Neural cell (in vitro differentiated cells): ENCODE measurements around the gene KDM4D. TPM values are rescaled to one million over a fixed set of nuclear protein-coding genes. Genes with fewer than 3 reads are reported as not detected.

Experiments used
- H2AFZ ChIP-seq: fragments of 200-600, 300-800 bp; sonication (generic), shearing (Covaris generic); 2 replicates; pipeline ENCODE4 v1.6.0; 2014; ENCODE audit warnings: low read depth, mild to moderate bottlenecking, antibody characterized with exemption, low read length, moderate library complexity
- H3F3A ChIP-seq: fragments of 200-600 bp; shearing (Covaris generic); 2 replicates; pipeline ENCODE4 v1.6.1; 2016; ENCODE audit warnings: mild to moderate bottlenecking, moderate library complexity, mixed read lengths, antibody characterized with exemption, low read length; ENCODE audit not compliant: insufficient read depth, poor library complexity, severe bottlenecking
- H3K27ac ChIP-seq: fragments of 200-600, 300-800 bp; sonication (generic), shearing (Covaris generic); 2 replicates; pipeline ENCODE4 v1.5.1; 2014; ENCODE audit warnings: mild to moderate bottlenecking, low read length, moderate library complexity
- H3K27me3 ChIP-seq: fragments of 300-800, 200-600 bp; sonication (generic), shearing (Covaris generic); 2 replicates; pipeline ENCODE4 v1.6.0; 2014; ENCODE audit warnings: mild to moderate bottlenecking, low read depth, low read length, moderate library complexity; ENCODE audit not compliant: insufficient read depth
- H3K36me3 ChIP-seq: fragments of 300-800, 200-600 bp; sonication (generic), shearing (Covaris generic); 2 replicates; pipeline ENCODE4 v1.5.1; 2014; ENCODE audit warnings: mild to moderate bottlenecking, antibody characterized with exemption, low read length, moderate library complexity; ENCODE audit not compliant: insufficient read depth
- H3K4me2 ChIP-seq: fragments of 300-800, 200-600 bp; sonication (generic), shearing (Covaris generic); 2 replicates; pipeline ENCODE4 v1.6.0; 2014; ENCODE audit warnings: mild to moderate bottlenecking, low read length
- H3K4me3 ChIP-seq: fragments of 300-800, 200-600 bp; sonication (generic), shearing (Covaris generic); 2 replicates; pipeline ENCODE4 v1.5.1; 2014; ENCODE audit warnings: mild to moderate bottlenecking, low read length, moderate library complexity
- H3K79me2 ChIP-seq: fragments of 200-600 bp; shearing (Covaris generic); replicated peaks from 2 replicates; pipeline ENCODE4 v1.6.0; 2014; ENCODE audit warnings: mild to moderate bottlenecking, low read length, moderate library complexity; ENCODE audit not compliant: insufficient read depth
- H3K9ac ChIP-seq: fragments of 300-800, 200-600 bp; sonication (generic), shearing (Covaris generic); 2 replicates; pipeline ENCODE4 v1.6.1; 2016; ENCODE audit warnings: mild to moderate bottlenecking, low read length, mixed read lengths
- H3K9me2 ChIP-seq: fragments of 200-600 bp; shearing (Covaris generic); 2 replicates; pipeline ENCODE4 v1.6.1; 2016; ENCODE audit warnings: mild to moderate bottlenecking, low read length, mixed read lengths; ENCODE audit not compliant: insufficient read depth
- H3K9me3 ChIP-seq: fragments of 200-600, 300-800 bp; sonication (generic), shearing (Covaris generic); 2 replicates; pipeline ENCODE4 v1.6.1; 2016; ENCODE audit warnings: mild to moderate bottlenecking, mixed run types, low read length, moderate library complexity, mixed read lengths
- H4K20me1 ChIP-seq: fragments of 200-600 bp; shearing (Covaris generic); 2 replicates; pipeline ENCODE4 v1.6.1; 2016; ENCODE audit warnings: mild to moderate bottlenecking, mixed run types; ENCODE audit not compliant: insufficient read depth
- CTCF ChIP-seq: fragments of 450-650 bp; IDR thresholded peaks from 2 replicates; pipeline ENCODE4 v1.5.1; 2014; ENCODE audit warnings: antibody characterized with exemption, mild to moderate bottlenecking, moderate library complexity; ENCODE audit not compliant: poor library complexity, severe bottlenecking
- EP300 ChIP-seq: fragments of 450-650 bp; conservative IDR thresholded peaks from 2 replicates; pipeline ENCODE4 v1.6.1; 2014; ENCODE audit warnings: antibody characterized with exemption, mild to moderate bottlenecking, moderate library complexity; ENCODE audit not compliant: poor library complexity, severe bottlenecking
- EZH2 ChIP-seq: fragments of 200-600, 300-800 bp; shearing (Covaris generic), sonication (generic); IDR thresholded peaks from 2 replicates; pipeline ENCODE4 v1.6.1; 2014; ENCODE audit warnings: antibody characterized with exemption, low read length, borderline replicate concordance, mild to moderate bottlenecking; ENCODE audit not compliant: insufficient read depth, poor library complexity, severe bottlenecking
- MXI1 ChIP-seq: fragments of 450-650 bp; conservative IDR thresholded peaks from 2 replicates; pipeline ENCODE4 v1.6.1; 2014; ENCODE audit warnings: antibody characterized with exemption, mild to moderate bottlenecking; ENCODE audit not compliant: poor library complexity, severe bottlenecking
- POLR2AphosphoS5 ChIP-seq: IDR thresholded peaks from 2 replicates; pipeline ENCODE4 v1.6.1; 2012
- REST ChIP-seq: IDR thresholded peaks from 2 replicates; pipeline ENCODE4 v1.6.1; 2012; ENCODE audit warnings: borderline replicate concordance
- SMC3 ChIP-seq: fragments of 450-650 bp; conservative IDR thresholded peaks from 2 replicates; pipeline ENCODE4 v1.6.1; 2014; ENCODE audit warnings: antibody characterized with exemption, mild to moderate bottlenecking, moderate library complexity; ENCODE audit not compliant: poor library complexity
- TAF1 ChIP-seq: IDR thresholded peaks from 2 replicates; pipeline ENCODE4 v1.6.1; 2012; ENCODE audit warnings: low read depth
- polyA plus RNA-seq: library from polyadenylated mRNA; depleted of rRNA; stranded (reverse); fragments of >200 nt; gene quantifications from 2 replicates; pipeline ENCODE4 v1.2.3, GENCODE V29; 2014

Gene KDM4D
- polyA plus RNA-seq, 1 donor from 2014 or later: 1.3 TPM

- H3K9me3 ChIP-seq: no peaks in the 10 kb centered on the region
- H3K9me2 ChIP-seq: no peaks in the 10 kb centered on the region
- H4K20me1 ChIP-seq: no peaks in the 10 kb centered on the region
- H2AFZ ChIP-seq: no peak overlapping the region
- H3K79me2 ChIP-seq: no peaks in the 10 kb centered on the region
- H3K4me2 ChIP-seq: no peak overlapping the region
- no peak overlapping the region for H3K4me3 ChIP-seq
- H3K27me3 ChIP-seq: no peaks in the 10 kb centered on the region
- no peaks in the 10 kb centered on the region for H3F3A ChIP-seq
- TF ChIP-seq EP300 (no peak), CTCF (no peak), MXI1 (no peak), EZH2 (no peak), TAF1 (no peak), SMC3 (no peak), REST (no peak)
- H3K27ac ChIP-seq: no peak overlapping the region
- no peak overlapping the region for H3K9ac ChIP-seq
- no peaks in the 10 kb centered on the region for H3K36me3 ChIP-seq
Measured at GRCh38 chr11:94924612-94925011, 48.9 kb upstream of the KDM4D start.

GRCh38 chr11:94925422-94926270, 47.9 kb upstream of the KDM4D start:
- Histone ChIP-seq H3K4me2 (no peak overlapping the region), H4K20me1 (no peaks in the 10 kb centered on the region), H3K9me3 (no peaks in the 10 kb centered on the region), H3K36me3 (no peaks in the 10 kb centered on the region), H2AFZ (no peak overlapping the region), H3K4me3 (no peak overlapping the region), H3K79me2 (no peaks in the 10 kb centered on the region), H3F3A (no peaks in the 10 kb centered on the region), H3K27ac (no peak overlapping the region), H3K9ac (no peak overlapping the region), H3K9me2 (no peaks in the 10 kb centered on the region), H3K27me3 (no peaks in the 10 kb centered on the region)
- peak; percentile 40 for TF ChIP-seq POLR2AphosphoS5
- peak; percentile 52 for TF ChIP-seq EP300
- TF ChIP-seq EZH2: no peak
- no peak for TF ChIP-seq REST
- TF ChIP-seq SMC3: no peak
